GM10248 (cell line): ENCODE results near the gene ARL13B.
"Not testable (repeated sequence)": the region's sequence is repeated elsewhere in the genome, so short reads cannot be mapped to it uniquely, and the experiment has no call there.

Experiments used
- CTCF ChIA-PET: fragments of 300-600 bp; sonication (Branson Sonifier 250); formaldehyde crosslinking; extraction: SDS; loops from one replicate; lab custom pipeline; 2021; ENCODE audit warnings: antibody characterized with exemption; lab: Yijun Ruan, JAX
- POLR2A ChIA-PET: fragments of 350-650 bp; sonication (Branson Sonifier 250); formaldehyde crosslinking; extraction: SDS; loops from one replicate; lab custom pipeline; 2020; ENCODE audit warnings: antibody characterized with exemption; lab: Yijun Ruan, JAX
- DNase-seq: peaks from one replicate; pipeline ENCODE4 v3.0.0; 2012; ENCODE audit errors: extremely low spot score
- TF ChIP-seq, protein P1 (sequence below): IDR thresholded peaks from 2 replicates; pipeline ENCODE4 v1.5.1; 2012; ENCODE audit warnings: mild to moderate bottlenecking, low read depth; ENCODE audit errors: extremely low read depth, missing control alignments, control extremely low read depth

The ARL13B gene

GRCh38 chr3:93979850-93980676 is at the start of gene ARL13B:
Gene ARL13B, plus strand, starts transcription at chr3:93980155. Its CDS starts 269 bp downstream, at chr3:93980424.
- POLR2A ChIA-PET: no interaction called here
- DNase-seq: peak; percentile 96
- TF ChIP-seq, protein P1, sequence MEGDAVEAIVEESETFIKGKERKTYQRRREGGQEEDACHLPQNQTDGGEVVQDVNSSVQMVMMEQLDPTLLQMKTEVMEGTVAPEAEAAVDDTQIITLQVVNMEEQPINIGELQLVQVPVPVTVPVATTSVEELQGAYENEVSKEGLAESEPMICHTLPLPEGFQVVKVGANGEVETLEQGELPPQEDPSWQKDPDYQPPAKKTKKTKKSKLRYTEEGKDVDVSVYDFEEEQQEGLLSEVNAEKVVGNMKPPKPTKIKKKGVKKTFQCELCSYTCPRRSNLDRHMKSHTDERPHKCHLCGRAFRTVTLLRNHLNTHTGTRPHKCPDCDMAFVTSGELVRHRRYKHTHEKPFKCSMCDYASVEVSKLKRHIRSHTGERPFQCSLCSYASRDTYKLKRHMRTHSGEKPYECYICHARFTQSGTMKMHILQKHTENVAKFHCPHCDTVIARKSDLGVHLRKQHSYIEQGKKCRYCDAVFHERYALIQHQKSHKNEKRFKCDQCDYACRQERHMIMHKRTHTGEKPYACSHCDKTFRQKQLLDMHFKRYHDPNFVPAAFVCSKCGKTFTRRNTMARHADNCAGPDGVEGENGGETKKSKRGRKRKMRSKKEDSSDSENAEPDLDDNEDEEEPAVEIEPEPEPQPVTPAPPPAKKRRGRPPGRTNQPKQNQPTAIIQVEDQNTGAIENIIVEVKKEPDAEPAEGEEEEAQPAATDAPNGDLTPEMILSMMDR: no peak
- CTCF ChIA-PET: interaction anchor here (0.7 to 1.1 kb wide), 4 partner anchors 9 to 89 kb away, joined by 3 to 4 read pairs (median 4); partner anchors contain the start of genes DHFR2 and NSUN3

DNA sequence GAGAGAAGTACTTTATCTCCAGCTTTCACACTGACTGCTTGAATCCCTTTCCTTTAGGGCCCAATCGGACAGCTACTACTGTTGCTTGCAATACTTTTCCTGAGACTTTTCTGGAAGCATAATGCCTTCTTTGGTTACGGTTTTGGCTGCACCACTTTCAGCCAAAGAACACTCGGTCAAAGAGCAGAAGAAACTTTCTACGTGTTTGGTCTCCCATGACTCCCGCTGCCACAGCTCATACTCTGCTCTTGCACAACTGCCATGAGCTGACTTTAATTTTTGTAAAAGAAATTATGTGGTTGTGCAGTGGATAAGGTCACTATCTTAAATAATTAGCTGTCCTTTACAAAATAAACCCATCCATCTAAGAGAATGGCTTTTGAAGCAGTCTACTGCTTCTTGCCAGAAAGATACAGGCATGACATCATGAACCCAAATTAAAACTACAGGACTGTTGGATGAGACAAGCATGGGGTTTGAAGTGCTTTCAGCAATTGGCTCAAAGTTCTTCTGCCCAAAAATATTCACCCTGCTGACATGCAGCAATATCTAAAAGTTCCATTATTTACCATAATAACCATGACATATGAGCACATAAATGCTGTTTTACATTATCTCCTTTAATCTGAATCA is 48.2 kb upstream of the ARL13B start:
- ChIA-PET CTCF (interaction anchor here (1.4 kb wide), 1 partner anchor 18 kb away, joined by 3 read pairs; no protein-coding TSS in a partner anchor), POLR2A (no interaction called here)
- DNase-seq: no peak
- TF ChIP-seq, protein P1: no peak

DNA sequence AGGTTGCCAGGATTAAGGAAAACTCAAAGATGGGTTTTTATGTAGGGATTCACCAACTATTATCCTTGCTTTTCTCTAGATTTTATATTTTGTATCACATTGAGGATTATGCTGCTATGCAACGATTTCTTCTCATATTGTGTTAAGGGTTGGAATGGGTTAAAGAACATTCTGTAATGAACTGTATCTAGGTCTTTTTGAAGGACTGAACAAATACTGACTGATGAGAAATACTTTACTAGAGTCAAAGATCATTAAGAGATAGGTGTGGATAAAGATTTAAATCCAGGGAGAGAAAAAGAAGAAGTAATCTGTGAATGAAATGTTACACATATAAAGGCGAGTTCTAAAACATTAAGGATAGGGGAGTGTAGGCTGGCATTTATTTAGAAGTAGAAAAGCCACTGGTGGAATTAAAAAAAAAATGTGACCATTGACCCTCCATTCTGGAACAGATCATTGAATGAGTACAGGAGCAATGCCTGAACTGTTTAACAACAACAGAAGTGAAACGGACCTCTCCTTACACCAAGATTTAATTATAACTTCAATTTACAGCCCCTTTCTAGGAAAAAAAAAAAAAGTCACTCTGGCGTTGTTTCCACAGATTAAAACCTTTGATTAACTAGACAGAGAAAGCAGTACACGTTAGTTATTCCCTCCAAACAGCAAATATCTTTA is 45.4 kb upstream of the ARL13B start:
- no peak for DNase-seq
- TF ChIP-seq, protein P1: no peak
- POLR2A ChIA-PET: no interaction called here
- CTCF ChIA-PET: no interaction called here

DNA sequence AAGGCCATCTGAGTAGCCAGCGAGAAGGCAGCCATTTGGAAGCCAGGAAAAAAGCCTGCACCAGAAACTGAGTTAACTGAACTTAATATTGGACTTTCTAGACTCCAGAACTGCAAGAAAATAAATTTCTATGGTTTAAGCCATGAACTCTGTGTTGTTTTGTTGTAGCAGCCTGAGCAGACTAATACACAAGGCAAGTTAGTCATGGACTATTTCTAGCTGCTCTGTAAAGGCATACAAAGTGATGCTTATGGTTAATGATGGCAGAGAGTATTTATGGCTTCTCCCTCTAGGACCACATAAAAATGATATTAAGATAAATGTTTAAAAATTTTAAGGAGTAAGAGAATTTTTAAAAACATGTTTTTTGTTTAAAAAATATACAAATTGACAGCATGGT is 43.4 kb upstream of the ARL13B start:
- CTCF ChIA-PET: no interaction called here
- DNase-seq: no peak
- POLR2A ChIA-PET: no interaction called here
- TF ChIP-seq, protein P1: no peak

GRCh38 chr3:93937485-93937884 is 42.5 kb upstream of the ARL13B start:
- POLR2A ChIA-PET, CTCF ChIA-PET, DNase-seq: not testable (repeated sequence)

DNA sequence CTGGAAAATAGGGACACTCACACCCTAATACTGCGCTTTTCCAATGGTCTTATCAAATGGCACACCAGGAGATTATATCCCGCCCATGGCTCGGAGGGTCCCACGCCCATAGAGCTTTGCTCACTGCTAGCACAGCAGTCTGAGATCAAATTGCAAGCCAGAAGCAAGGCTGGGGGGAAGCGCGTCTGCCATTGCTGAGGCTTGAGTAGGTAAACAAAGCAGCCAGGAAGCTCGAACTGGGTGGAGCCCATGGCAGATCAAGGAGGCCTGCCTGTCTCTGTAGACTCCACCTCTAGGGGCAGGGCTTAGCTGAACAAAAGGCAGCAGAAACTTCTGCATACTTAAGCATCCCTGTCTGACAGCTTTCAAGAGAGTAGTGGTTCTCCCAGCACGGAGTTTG is 30.0 kb upstream of the ARL13B start:
- POLR2A ChIA-PET, DNase-seq: not testable (repeated sequence)
- CTCF ChIA-PET: interaction anchor here (1.3 kb wide), 1 partner anchor 17 kb away, joined by 3 read pairs; no protein-coding TSS in a partner anchor

DNA sequence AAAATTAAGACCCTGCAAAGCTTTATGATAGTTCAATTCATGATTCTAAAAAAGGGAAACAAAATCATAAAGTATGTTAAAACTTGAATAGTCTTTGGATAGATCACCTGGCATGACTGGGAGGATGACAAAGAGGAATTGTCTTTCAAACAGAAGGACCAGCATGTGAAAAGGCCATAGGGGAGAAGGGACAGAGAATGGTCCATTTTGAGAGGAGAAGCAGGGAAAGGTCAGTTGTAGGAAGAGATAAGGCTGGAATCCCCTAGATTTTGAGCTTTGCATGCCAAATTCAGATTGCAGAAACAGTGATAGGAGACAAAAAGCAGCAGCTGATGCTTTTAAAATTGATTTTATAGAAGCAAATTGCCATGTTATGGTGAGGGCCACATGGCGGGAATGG is 18.9 kb upstream of the ARL13B start:
- TF ChIP-seq, protein P1: no peak
- ChIA-PET POLR2A (no interaction called here), CTCF (no interaction called here)
- no peak for DNase-seq
